ENCODE measurements around the gene SMIM35. TPM values are rescaled to one million over a fixed set of nuclear protein-coding genes. Genes with fewer than 3 reads are reported as not detected.

The SMIM35 gene
- total and polyA plus RNA-seq, 2 donors (not counting 3 experiments of a cell fraction or from before 2014, with no cell fraction given): not detected

GRCh38 chr11:118112711-118113430 is 26.1 kb upstream of the SMIM35 start:
- dilution Hi-C loops (cut with MboI; ENCODE audit: extremely low pct_ligation_motif_present, low sequenced_read_pairs) (no loop called here), intact Hi-C loops (cut with micrococcal nuclease) (no loop called here)
- Histone ChIP-seq H3K4me1 (ENCODE audit: control insufficient read depth, extremely low read depth, insufficient read depth, low read length) (no peaks in the 10 kb centered on the region), H4K20me1 (replicated peaks; ENCODE audit: control insufficient read depth, extremely low read depth, insufficient read depth, low read length) (no peaks in the 10 kb centered on the region), H3K36me3 (ENCODE audit: control insufficient read depth in 2 of 2, extremely low read depth in 1 of 2, insufficient read depth in 2 of 2, low read length in 2 of 2) (no peaks in the 10 kb centered on the region), H3K27ac (ENCODE audit: insufficient read depth, low read depth, low read length) (no peak overlapping the region), H3K9me3 (replicated peaks; ENCODE audit: control insufficient read depth, insufficient read depth, low read length) (no peaks in the 10 kb centered on the region), H3K79me2 (ENCODE audit: control insufficient read depth, insufficient read depth, low read length) (no peaks in the 10 kb centered on the region), H3K9me1 (replicated peaks; ENCODE audit: control insufficient read depth, extremely low read depth, insufficient read depth, low read length) (no peaks in the 10 kb centered on the region), H3K4me2 (ENCODE audit: insufficient read depth, low read length) (no peak overlapping the region), H3K27me3 (ENCODE audit: control insufficient read depth in 2 of 2, insufficient read depth in 2 of 2, low read length in 2 of 2) (no peaks in the 10 kb centered on the region), H3K4me3 (replicated peaks in 1 of 3; ENCODE audit: insufficient read depth in 1 of 3, low read depth in 1 of 3, low read length in 3 of 3) (no peak overlapping the region), H3K9ac (replicated peaks; ENCODE audit: extremely low read depth, insufficient read depth, low read length) (no peak overlapping the region), H2AFZ (ENCODE audit: low read depth, low read length) (no peak overlapping the region)
- ChIA-PET POLR2A (no interaction called here), CTCF (no interaction called here)
- DNase-seq (ENCODE audit: low read depth, low spot score): no peak
- FAIRE-seq: no peak
- no peak for TF ChIP-seq POLR2A (IDR thresholded peaks at IDR 0.05; ENCODE audit: low read depth, low read length)
- no peak for TF ChIP-seq JUN (IDR thresholded peaks at IDR 0.05; ENCODE audit: borderline replicate concordance, insufficient read depth, insufficient read length, low read depth)
- BruUV-seq (replicated peaks): no TSS peak

GRCh38 chr11:118111744-118112035 is 24.9 kb upstream of the SMIM35 start:
- no peak overlapping the region for H3K4me2 ChIP-seq (ENCODE audit: insufficient read depth, low read length)
- no peak for DNase-seq (ENCODE audit: low read depth, low spot score)
- H2AFZ ChIP-seq (ENCODE audit: low read depth, low read length): no peak overlapping the region
- no peak overlapping the region for H3K27ac ChIP-seq (ENCODE audit: insufficient read depth, low read depth, low read length)
- H3K9me3 ChIP-seq (replicated peaks; ENCODE audit: control insufficient read depth, insufficient read depth, low read length): no peaks in the 10 kb centered on the region
- FAIRE-seq: no peak
- ChIA-PET POLR2A (no interaction called here), CTCF (no interaction called here)
- H4K20me1 ChIP-seq (replicated peaks; ENCODE audit: control insufficient read depth, extremely low read depth, insufficient read depth, low read length): no peaks in the 10 kb centered on the region
- H3K79me2 ChIP-seq (ENCODE audit: control insufficient read depth, insufficient read depth, low read length): no peaks in the 10 kb centered on the region
- intact Hi-C loops (cut with micrococcal nuclease) (no loop called here), dilution Hi-C loops (cut with MboI; ENCODE audit: extremely low pct_ligation_motif_present, low sequenced_read_pairs) (no loop called here)
- BruUV-seq (replicated peaks): no TSS peak
- H3K4me1 ChIP-seq (ENCODE audit: control insufficient read depth, extremely low read depth, insufficient read depth, low read length): no peaks in the 10 kb centered on the region
- TF ChIP-seq EZH2 (IDR thresholded peaks at IDR 0.05; ENCODE audit: borderline replicate concordance, low read depth, low read length, severe bottlenecking) (no peak), CTCF (IDR thresholded peaks at IDR 0.05; ENCODE audit: extremely low read depth in 1 of 2, insufficient read depth in 1 of 2, low read depth in 1 of 2, low read length in 2 of 2) (no peak), GATA2 (IDR thresholded peaks at IDR 0.05; ENCODE audit: insufficient read depth, insufficient read length, low read depth, low read length) (no peak), JUN (IDR thresholded peaks at IDR 0.05; ENCODE audit: borderline replicate concordance, insufficient read depth, insufficient read length, low read depth) (no peak), FOS (IDR thresholded peaks at IDR 0.05; ENCODE audit: borderline replicate concordance, insufficient read depth, low read length) (no peak), POLR2AphosphoS5 (IDR thresholded peaks at IDR 0.05; ENCODE audit: insufficient read depth, low read depth, low read length) (no peak), MYC (IDR thresholded peaks at IDR 0.05; ENCODE audit: low read depth, low read length) (no peak), MAX (IDR thresholded peaks at IDR 0.05; ENCODE audit: insufficient read depth, insufficient read length) (no peak), POLR2A (IDR thresholded peaks at IDR 0.05; ENCODE audit: low read depth, low read length) (no peak)
- H3K36me3 ChIP-seq (ENCODE audit: control insufficient read depth in 2 of 2, extremely low read depth in 1 of 2, insufficient read depth in 2 of 2, low read length in 2 of 2): no peaks in the 10 kb centered on the region
- H3K4me3 ChIP-seq (replicated peaks in 1 of 3; ENCODE audit: insufficient read depth in 1 of 3, low read depth in 1 of 3, low read length in 3 of 3): no peak overlapping the region
- no peak overlapping the region for H3K9ac ChIP-seq (replicated peaks; ENCODE audit: extremely low read depth, insufficient read depth, low read length)
- H3K27me3 ChIP-seq (ENCODE audit: control insufficient read depth in 2 of 2, insufficient read depth in 2 of 2, low read length in 2 of 2): peaks cover 0 to 3% of the 10 kb centered on the region in 2 experiments
- no peaks in the 10 kb centered on the region for H3K9me1 ChIP-seq (replicated peaks; ENCODE audit: control insufficient read depth, extremely low read depth, insufficient read depth, low read length)

Measured in endothelial cell of umbilical vein (primary cell).